GM12891 (cell line): ENCODE data around the gene ROMO1.
"Not testable (repeated sequence)": the region's sequence is repeated elsewhere in the genome, so short reads cannot be mapped to it uniquely, and the experiment has no call there.

Experiments used
- POLR2A ChIP-seq: IDR thresholded peaks from 2 replicates; pipeline ENCODE4 v1.6.1; 2011; ENCODE audit warnings: low read depth, low read length, control low read depth
- POLR2AphosphoS5 ChIP-seq: IDR thresholded peaks from 2 replicates; pipeline ENCODE4 v1.6.1; 2011; ENCODE audit warnings: low read depth, low read length, control low read depth
- TAF1 ChIP-seq: IDR thresholded peaks from 2 replicates; pipeline ENCODE4 v1.6.1; 2011; ENCODE audit warnings: low read depth, low read length, control low read depth

- TF ChIP-seq POLR2A, POLR2AphosphoS5, TAF1: not testable (repeated sequence)
Measured at GRCh38 chr20:35723652-35724320, 24.6 kb downstream of the ROMO1 start.
